Measurements from ENCODE around the gene BMPR2. TPM values are rescaled to one million over a fixed set of nuclear protein-coding genes. Genes with fewer than 3 reads are reported as not detected.
"Not testable (repeated sequence)": the region's sequence is repeated elsewhere in the genome, so short reads cannot be mapped to it uniquely, and the experiment has no call there.

Gene BMPR2
- total RNA-seq, 1 donor from 2014 or later = 86.4 TPM

- DNase-seq = no peak
Measured at GRCh38 chr2:202382684-202383083, 6.6 kb downstream of the BMPR2 start.

GRCh38 chr2:202386495-202386894 is 10.4 kb downstream of the BMPR2 start:
- not testable (repeated sequence) for DNase-seq

- DNase-seq = no peak
Measured at GRCh38 chr2:202387608-202388342, 11.6 kb downstream of the BMPR2 start.

- DNase-seq = no peak
Measured at GRCh38 chr2:202400941-202401340, 24.8 kb downstream of the BMPR2 start.

- no peak for DNase-seq
Measured at GRCh38 chr2:202405798-202406197, 29.7 kb downstream of the BMPR2 start.

- DNase-seq = no peak
Measured at GRCh38 chr2:202406445-202406978, 30.4 kb downstream of the BMPR2 start.

- no peak for DNase-seq
Measured at GRCh38 chr2:202408546-202409140, 32.5 kb downstream of the BMPR2 start.

GRCh38 chr2:202410092-202410491 is 34.0 kb downstream of the BMPR2 start:
- DNase-seq = no peak

GRCh38 chr2:202411097-202411496 is 35.0 kb downstream of the BMPR2 start:
- no peak for DNase-seq

- no peak for DNase-seq
Measured at GRCh38 chr2:202418027-202418426, 41.9 kb downstream of the BMPR2 start.

GRCh38 chr2:202418511-202418910 is 42.4 kb downstream of the BMPR2 start:
- no peak for DNase-seq

GRCh38 chr2:202423139-202423538 is 47.0 kb downstream of the BMPR2 start:
- DNase-seq = no peak

- DNase-seq = no peak
Measured at GRCh38 chr2:202425036-202425435, 48.9 kb downstream of the BMPR2 start.

GRCh38 chr2:202426751-202427150 is 50.6 kb downstream of the BMPR2 start:
- DNase-seq = no peak

GRCh38 chr2:202429164-202429980 is 53.2 kb downstream of the BMPR2 start:
- DNase-seq = no peak

GRCh38 chr2:202432776-202433175 is 56.6 kb downstream of the BMPR2 start:
- no peak for DNase-seq

- DNase-seq = no peak
Measured at GRCh38 chr2:202434472-202434871, 58.3 kb downstream of the BMPR2 start.

GRCh38 chr2:202436626-202437025 is 60.5 kb downstream of the BMPR2 start:
- no peak for DNase-seq

- DNase-seq = not testable (repeated sequence)
Measured at GRCh38 chr2:202440117-202440516, 64.0 kb downstream of the BMPR2 start.

- no peak for DNase-seq
Measured at GRCh38 chr2:202442882-202443281, 66.8 kb downstream of the BMPR2 start.

- DNase-seq = no peak
Measured at GRCh38 chr2:202444000-202444399, 67.9 kb downstream of the BMPR2 start.

GRCh38 chr2:202449344-202449743 is 73.2 kb downstream of the BMPR2 start:
- no peak for DNase-seq

- no peak for DNase-seq
Measured at GRCh38 chr2:202450785-202451184, 74.7 kb downstream of the BMPR2 start.

Data from occipital lobe (tissue), 2 donors.